GM21528 (cell line): ENCODE measurements around the gene CDV3.
A peak's percentile ranks its signal among the peaks of the same experiment; 100 is the strongest.

Source experiments
- ATAC-seq: cut with Tn5 transposase; IDR thresholded peaks from one replicate; pipeline ENCODE4 v1.9.1; 2021; ENCODE audit warnings: mild to moderate bottlenecking, moderate library complexity; ENCODE audit not compliant: unreplicated experiment, low FRiP score

Gene CDV3

DNA sequence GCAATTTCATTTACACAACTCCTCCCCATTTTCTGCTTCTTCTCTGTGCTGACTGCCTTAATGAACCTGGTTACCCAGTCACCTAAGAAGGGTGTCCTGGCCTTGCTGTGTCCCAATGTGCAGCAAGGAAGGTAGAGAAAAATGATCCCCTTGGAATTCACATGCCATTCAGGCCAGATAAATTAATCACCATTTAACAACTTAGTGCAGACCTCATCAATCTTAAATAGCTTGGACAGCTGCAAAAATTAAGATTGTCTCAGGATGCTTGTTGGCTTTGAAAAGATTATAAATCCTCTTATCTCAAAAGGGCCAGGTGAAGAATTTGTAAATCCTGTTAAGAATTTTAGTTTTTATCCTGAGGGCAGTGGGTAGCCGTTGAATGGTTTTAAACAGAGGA lies 9.7 kb upstream of the CDV3 start:
- no peak for ATAC-seq

DNA sequence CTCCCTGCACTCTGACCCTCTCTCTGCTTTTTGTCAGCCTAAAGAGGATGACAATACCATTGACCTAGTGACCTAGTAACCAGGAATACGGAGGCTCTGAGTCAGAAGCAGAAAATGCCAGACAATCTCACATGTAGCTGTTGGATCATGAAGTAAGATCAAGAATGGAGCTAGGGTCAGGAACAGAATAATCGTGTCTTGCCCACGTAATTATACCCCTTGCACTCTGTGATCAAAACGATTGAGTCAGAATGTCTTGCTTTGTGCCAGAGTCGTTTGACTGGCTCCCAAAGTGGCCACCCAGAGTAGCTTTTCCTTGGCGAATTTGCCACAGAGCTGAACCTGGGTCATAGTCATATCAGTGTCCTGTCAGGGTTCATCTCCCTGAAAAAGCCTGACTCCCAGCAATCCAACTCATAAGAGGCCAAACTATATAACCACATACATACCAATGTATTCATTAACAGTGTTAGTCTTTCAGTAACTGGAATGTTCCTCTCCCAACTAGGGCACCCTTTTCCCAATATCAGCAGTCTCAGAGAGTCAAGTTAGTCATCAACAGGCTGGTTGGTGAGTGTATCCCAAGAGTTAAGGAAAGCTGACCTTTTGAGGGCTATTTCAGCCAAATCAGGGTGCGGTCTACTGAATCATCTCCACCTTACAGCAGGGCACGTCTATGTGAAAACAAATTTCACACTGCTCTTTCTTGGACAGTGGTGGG lies 5.0 kb upstream of the CDV3 start:
- ATAC-seq: no peak

DNA sequence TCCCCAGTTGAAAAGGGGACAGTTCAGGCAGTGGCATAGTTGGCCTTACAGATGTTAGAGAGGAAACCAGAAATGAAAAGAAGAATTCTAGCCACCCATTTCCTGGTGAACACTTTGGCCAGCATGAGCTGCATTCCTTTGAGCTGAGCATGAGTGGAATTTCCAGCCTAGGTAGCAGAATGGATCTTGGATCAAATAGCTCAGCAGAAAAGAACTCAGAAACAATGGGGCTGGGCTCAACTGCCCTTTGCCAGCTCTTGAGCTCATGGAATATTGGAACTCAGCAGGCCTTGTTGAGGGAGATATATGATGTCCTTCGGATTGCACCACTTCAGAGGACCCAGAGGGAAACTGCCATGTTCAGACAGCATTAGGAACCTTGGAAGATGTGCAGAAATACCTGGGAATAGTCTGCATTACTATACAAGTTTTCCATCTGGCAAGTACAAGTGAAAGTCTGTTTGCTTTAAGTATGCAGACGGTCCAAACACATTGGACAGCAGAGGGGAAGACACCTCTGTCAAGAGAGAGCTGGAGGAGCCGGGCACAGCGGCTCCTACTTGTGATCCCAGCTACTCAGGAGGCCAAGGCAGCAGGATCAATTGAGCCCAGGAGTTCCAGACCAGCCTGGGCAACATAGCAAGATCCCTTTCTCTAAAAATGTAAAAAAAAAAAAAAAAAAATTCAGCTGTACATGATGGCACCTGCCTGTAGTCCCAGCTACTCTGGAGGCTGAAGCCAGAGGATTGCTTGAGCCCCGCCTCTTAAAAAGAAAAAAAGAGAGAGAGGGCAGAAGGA lies 3.1 kb upstream of the CDV3 start:
- no peak for ATAC-seq

DNA sequence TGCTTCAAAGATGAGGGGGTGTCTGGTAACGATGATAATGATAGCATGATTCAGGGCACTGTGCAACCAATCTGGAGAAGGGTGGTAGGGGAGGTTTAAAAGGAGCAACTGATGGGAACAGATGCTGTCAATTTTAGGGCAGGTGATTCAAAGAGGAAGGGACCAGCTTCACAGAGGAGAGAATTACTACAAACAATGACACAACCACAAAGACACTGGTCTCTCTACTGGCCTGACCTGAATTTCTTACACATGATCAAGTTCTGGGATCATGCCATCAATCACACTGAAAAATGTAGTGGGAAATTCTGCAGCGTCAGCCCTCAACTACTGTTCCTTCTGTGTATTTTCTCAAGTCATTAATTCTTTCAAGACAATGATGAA lies 2.6 kb upstream of the CDV3 start:
- ATAC-seq: no peak

DNA sequence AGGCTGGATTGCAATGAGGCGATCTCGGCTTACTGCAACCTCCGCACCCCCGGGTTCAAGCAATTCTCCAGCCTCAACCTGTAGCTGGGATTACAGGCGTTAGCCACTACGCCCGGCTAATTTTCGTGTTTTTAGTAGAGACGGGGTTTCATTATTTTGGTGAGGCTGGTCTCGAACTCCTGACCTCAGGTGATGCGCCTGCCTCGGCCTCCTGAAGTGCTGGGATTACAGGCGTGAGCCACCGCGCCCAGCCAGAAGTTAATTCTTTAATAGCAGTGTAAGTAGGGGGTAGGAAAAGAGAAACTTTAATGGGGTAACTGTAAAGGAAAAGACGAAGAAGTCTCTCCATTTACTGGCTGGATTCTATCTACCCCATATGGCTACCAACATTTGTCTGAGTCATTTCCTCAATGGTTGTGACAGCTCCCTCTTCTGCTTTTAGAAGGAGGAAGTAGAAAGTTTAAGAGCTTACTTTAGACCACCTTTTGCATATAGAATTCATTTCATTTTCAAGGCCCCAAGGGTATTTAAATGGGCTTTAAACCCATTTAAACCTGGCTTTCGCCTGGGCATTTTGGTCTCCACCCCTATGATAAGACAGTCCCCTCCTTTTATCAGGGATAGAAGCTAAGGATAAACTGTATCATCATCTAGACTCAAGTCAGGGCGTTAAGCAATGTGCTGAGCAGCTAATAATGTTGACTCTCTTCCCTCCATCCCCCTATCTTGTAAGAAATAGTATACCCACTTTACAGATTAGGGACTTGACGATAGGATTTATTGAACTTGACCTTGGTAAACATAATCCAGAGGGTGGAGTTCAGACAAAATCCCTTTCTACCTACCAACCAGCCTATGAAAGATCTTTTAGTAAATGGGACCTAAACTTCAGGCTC lies 1.1 kb upstream of the CDV3 start:
- ATAC-seq: peak; percentile 20

GRCh38 chr3:133573054-133573628 lies 345 bp upstream of the CDV3 start:
- peak; percentile 78 for ATAC-seq

GRCh38 chr3:133574260-133574881 lies 885 bp downstream of the CDV3 start:
- ATAC-seq: peak; percentile 34

GRCh38 chr3:133575086-133575485 lies 1.6 kb downstream of the CDV3 start:
- ATAC-seq: no peak

GRCh38 chr3:133576169-133576568 lies 2.7 kb downstream of the CDV3 start:
- no peak for ATAC-seq

DNA sequence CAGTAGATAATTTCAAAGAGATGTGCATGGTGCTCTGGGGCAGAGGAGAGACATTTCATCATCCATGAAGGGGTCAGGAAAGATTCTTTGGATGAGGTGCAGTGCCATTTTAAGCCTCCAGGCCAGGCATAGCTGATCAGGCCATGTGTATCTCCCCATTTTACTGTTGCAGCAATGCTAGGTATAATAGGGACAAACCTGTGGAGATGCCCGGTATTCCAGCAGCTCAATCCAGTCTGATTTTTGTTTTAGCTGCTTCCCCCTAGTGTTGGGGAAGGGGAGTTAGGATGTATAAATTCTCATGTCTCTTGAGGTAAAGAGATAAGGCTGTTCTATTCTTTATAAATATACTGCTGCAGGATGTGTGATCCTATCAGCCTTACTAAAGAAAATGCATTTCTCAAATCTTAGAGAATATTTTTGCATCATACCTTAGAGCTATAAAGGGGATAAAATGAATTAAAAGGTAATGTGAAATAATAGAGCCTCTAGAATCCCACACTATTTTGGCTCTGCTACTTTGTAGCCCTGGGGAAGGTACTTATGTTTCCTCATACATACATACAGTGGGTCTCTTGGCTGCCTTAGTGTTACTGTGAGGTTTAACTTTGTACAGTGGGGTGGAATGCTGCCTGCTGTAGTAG lies 5.2 kb downstream of the CDV3 start:
- no peak for ATAC-seq

DNA sequence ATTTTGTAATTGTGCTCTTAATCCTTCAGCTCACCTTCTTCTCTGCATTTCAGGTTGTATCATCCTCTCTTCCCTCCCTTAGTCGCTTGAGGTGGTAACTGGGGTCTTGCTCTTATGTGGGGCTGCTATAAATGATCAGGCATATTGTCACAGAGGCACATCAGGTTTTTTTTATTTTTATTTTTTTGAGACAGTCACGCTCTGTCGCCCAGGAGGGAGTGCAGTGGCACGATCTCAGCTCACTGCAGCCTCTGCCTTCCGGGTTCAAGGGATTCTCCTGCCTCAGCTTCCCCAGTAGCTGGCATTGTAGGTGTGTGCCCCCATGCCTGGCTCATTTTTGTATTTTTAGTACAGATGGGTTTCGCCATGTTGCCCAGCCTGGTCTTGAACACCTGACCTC lies 9.9 kb downstream of the CDV3 start:
- ATAC-seq: no peak

DNA sequence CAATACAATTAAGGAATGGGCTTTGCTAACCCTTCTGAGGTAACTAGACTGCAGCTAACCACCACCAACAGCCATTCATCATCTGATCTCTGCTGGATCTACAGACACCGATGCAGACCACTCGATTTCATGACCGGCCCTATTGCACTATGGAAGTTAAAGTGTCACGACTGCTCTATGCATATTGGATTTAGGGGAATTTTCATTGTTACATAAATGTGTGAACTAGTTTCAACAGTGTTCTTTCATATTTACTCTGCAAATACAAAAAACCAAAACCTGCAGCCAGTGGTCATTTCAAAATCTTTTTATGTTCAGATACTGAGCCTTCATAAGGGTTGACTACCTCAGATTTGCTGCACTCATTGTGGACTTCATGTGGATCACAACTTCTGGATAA lies 14.5 kb downstream of the CDV3 start:
- no peak for ATAC-seq

DNA sequence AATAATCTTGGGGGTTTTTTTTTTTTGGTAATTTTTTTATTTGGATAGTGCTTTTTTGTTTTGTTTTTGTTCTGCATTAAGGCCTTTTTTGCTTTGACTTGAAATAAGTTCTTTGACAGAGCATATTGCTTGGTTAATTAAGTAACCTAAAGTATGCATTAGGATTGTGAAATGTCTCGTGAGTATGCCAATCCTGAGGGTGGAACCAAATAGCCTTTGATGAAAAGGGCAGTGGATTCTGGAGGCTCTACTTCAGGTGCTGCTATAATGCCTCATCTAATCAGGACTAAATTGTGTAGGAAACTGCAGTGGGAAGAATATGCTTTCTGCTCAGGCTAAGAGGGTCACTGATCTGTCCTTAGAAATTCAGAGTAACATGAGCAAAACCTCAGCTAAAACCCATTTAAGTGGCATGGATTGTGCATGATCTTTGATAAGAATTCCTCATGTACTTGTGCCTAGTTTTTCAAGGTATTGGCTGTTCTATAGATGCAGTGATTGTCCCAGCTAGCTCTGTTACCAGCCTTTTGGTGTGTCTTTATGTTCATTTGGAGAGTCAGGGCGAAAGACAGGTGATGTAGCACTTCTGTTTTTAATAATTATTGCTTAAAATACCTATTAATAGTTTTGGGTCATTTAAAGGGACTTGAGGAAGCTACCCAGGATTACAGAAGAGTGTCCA lies 15.4 kb downstream of the CDV3 start:
- ATAC-seq: no peak

GRCh38 chr3:133589503-133589902 lies 16.0 kb downstream of the CDV3 start:
- ATAC-seq: no peak

DNA sequence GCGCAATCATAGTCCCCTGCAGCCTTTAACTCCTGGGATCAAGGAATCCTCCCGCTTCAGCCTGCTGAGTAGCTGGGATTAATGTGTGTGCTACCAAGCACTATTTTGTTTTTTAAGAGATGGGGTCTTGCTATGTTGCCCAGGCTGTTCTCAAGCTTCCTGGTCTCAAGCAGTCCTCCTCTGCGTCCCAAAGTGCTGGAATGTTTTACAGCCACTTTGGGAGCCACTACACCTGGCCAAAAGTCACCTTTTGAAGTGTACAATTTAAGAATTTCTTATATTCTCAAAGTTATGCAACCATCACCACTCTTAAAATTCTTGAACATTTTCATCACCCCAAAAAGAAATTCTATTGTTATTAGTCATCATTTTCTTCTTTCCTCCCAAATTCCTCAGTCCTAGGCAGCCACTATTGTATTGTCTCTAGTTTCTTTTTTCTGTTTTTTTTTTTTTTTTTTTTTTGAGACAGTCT lies 17.8 kb downstream of the CDV3 start:
- ATAC-seq: no peak

- no peak for ATAC-seq
Measured at GRCh38 chr3:133592843-133593242, 19.4 kb downstream of the CDV3 start.

GRCh38 chr3:133593243-133593642 lies 19.8 kb downstream of the CDV3 start:
- no peak for ATAC-seq

DNA sequence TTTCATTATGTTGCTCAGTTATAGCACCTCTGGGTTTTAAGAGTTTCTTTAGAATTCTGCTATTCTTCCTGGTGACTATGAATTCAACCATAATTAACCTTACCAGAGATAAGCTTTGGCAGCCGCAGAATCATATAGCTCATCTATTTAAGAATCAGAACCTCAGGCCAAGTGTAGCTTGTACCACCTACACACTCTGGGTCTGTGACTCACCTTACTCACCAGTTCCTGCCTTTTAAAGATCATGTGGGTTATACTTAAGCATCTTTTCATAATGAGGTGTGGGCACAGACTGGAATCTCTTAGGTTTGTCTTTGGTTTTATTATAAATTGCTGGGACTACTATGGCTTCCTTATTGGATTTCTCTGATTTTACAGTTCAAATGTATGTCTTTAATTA lies 21.9 kb downstream of the CDV3 start:
- ATAC-seq: no peak

DNA sequence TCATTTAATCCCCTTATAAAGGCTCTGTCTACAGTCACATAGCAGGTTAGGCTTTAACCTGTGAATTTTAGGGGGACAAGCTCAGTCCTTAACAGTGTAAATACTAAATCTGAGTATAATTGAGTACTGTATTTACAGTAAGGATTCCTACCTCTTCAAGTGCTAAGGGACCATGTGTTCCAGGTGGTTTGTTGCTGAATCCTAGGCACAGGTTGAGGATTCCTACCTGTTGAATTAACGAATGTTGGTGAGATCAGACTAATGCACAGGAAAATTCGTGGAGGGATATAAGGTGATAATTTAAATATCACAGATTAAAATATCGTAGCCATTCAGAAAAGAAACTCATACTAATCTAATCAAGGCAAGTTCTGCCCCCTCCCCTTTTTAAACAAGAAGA lies 24.9 kb downstream of the CDV3 start:
- ATAC-seq: no peak
